Measurements from ENCODE around the gene SPTBN1. TPM values are rescaled to one million over a fixed set of nuclear protein-coding genes. Genes with fewer than 3 reads are reported as not detected.

Gene SPTBN1
- total RNA-seq, 1 experiment from 2014 or later = 34.9 TPM

DNA sequence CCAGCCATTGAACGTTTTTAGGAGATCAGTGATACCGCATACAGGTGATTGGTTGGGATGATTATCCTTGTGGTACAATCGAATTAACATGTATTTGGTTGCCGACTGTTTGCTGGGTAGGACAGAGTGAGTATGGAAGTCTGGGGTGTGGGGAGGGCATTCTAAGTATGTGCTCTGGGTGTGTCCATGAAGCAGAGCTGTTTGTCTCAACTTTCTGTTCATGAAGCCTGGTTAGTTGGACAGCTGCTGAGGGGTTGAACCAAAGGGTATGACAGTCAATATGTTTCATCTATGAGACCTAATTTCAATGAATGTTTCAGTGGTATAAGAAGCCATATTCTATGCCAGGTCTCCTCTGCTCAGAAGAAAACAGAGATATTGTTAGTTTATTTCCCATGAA is 21.9 kb upstream of the SPTBN1 start:
- DNase-seq (ENCODE audit: low spot score) = no peak

DNA sequence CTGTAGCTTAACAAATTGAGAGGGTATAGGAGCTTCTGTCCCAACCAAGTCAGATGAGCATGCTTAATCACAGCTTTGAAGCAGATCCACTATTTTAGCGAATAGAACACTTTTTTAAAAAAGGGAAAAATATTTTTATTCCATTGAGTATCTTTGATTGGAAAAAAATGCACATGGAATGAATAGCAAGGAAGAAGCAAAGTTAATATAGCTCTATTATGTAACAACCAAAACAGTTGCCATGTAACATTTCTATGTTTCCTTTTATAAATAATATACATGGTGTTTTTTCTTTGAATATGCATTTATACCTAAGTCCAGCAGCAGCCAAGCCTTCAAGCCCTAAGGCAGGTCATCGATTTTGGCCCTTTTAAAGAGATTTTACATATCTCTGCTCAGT is 21.4 kb upstream of the SPTBN1 start:
- DNase-seq (ENCODE audit: low spot score) = no peak

DNA sequence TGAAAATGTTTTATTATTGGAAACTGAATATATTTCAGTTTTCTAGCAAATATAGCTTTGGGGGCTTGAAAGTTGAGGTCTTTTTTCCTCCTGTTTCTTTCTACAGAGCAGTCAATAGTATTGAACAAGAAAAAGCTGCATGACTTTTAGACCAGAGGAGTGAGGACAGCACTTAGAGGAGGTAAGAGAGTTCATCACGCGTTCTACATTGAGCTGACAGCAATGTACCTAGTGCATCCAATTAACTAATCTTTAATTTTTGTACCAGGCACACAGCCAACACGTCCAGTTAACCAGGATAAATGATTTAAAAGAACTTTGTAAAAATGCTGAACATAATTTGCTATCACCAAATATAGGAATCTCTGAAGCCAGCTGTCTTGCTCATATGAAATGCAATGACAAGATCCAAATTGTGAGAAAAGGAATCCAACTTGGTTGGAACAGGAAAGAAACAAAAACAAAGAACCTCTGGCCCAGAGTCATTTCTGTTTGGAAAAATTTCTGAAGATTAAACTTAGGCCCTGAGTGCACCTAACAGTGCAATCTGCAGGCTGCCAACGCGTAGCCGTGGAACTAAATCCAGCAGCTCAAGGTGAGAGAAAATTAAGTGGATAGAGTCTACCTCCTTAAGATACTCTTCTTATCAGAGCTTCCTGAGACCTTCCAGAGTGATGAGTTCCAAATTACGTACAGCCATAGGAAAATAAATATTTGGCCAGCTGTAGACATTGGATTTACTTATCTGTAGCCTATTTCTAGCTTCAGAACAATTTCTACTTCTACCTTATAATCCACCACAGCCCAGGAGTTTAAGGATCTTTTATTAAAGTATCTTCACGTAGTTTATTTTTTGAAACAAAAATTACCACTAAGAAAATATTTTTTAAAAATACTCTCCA is 20.6 kb upstream of the SPTBN1 start:
- DNase-seq (ENCODE audit: low spot score) = no peak

DNA sequence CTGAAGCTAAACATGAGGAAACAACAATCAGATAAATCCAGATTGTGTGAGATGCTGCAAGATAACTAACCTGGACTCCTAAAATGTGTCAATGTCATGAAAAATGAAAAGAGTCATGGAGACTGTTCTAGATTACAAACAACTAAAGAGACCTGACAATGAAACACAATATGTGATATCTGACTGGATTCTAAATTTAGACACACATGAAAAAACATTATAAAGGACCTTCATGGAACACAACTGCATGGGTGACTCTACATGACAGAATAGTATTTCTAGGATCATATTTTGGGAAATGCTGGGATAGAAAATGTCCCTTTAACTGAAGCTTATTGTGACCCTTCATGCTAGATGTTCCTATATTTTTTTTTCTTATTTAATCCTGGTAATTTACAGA is 18.5 kb upstream of the SPTBN1 start:
- no peak for DNase-seq (ENCODE audit: low spot score)

DNA sequence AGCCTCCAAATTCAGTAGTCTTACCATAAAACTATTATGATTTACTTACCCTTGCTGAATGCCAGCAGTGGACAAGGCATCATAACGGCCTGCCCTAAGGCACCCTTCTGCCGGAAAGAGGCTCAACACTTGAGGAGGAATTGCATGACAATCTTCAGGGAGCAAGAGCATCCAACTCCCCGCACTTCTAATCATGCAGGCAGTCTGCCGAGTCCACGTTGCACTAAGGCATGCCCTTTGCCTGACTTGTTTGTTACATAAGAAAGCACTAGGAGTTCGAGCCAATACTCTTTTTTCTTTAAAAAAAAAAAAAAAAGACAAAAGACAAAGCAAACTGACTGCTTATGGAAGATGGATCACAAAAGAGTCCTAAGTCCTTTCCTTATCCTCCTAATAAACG is 17.9 kb upstream of the SPTBN1 start:
- DNase-seq (ENCODE audit: low spot score) = no peak

DNA sequence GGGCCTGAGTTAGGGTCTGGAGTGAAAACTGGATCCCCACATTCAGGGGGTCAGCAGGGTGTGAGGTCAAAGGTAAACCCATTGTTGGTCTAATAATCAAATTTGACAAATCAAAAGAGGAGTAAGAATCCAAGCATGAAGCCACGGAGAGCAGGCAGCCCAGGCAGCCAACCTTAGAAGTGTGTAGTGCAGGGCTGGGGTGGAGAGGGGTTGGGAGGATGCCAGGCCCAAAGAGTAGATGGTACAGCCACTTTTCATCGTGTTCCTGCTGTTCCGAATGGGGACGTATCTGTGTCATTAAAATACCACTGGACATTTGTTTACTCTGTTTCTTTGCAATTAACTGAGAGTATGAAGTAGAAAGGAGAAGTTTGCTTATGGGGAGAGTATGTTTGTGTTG is 16.5 kb upstream of the SPTBN1 start:
- no peak for DNase-seq (ENCODE audit: low spot score)

DNA sequence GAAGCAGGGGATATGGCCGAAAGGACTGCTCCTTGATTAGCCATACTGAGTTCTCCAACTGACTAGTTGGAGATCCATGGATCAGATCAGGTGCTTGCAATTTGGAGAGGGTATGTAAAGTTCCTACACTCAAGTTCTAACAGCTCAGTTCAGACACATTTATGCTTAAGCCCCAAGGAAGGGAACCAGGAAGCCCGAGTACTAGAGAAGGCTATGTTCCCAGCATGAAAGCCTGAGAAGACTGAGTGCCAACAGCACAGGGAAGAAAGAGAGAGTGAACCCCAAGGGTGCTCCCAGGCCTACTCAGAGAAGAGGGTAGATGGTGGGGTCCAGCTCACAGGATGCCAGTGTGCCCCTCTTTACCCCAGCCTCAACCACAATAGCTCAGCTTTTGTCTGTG is 16.1 kb upstream of the SPTBN1 start:
- no peak for DNase-seq (ENCODE audit: low spot score)

DNA sequence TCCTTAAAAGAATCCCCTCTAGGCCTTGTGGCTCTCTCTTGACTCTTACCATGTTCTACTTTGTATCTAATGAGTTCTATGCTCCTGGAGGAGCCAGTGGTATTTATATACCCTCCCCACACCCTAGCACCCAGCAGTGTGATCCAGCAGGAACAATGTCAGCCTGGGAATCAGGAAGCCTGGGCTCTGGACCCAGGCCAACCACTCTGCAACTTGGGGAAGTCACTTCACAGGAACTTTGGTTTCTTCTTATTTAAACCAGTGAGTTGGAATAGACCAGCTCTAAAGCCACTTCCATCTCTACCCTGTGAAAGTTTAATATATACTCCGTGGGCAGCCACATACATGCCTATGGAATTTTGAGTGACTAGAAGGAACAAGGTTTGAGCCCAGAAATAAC is 11.6 kb upstream of the SPTBN1 start:
- no peak for DNase-seq (ENCODE audit: low spot score)

DNA sequence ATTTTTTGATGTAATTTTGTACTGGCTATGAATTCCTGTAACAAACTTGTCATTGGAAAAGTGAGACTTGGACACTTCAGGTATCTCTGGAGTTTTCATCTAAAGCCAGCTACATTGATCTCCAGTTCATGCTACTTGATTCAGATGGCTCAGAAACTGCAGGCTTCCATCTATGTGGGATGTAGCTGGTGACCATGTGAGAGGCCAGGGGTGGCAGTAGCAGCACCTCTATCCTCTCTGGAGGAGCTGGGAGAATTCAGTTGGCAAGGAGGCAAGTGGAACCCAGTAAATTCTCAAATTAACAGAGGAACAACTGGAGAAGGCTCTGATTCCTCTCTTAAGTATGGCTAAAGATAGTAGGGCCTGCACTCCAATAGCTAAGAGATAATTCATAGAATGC is 10.0 kb upstream of the SPTBN1 start:
- no peak for DNase-seq (ENCODE audit: low spot score)

DNA sequence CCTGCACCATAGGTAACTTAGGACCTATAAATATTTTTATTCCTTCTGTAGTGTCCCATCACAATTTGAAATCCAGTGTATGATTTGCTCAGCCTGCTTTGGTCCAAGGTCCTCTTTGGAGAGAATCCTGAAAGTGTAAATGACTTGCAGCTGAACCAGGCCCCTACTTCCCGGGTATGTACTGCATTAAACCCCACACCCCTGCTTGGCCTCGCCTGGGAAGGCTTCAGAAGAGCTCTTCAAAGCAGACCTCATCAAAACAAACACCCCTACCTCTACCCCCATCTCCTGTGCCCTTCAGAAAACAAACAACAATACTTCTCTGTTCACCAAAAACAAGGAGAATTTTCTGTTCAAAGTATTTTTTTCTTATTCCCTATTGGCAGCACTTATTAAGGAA is 9.5 kb upstream of the SPTBN1 start:
- DNase-seq (ENCODE audit: low spot score) = no peak

DNA sequence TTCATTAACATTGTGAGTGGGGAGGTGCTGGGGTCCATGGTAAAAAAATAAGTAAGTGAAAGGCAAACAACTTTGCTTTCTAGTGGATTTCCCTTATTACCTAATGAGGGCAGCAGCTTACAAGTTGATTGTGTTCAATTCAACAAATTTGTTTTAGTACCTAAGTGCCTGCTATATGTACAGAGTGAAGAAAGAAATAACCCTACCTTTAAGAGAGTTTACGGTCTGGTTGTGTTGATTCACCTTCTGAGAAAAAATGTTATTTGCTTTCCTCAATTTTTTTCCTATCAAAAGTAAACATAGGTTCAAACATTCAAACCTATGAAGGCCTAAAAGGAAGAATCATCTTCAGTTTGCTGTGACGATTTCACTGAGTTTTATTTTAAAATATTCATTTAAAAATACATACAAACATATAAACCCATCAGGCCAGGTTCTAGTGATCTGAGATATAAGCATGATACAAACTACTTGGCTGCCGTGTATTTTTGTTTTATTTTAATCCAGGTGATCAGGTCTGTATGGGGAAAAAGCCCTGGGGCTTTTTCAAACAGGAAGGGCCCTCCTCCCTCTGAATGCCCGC is 1.5 kb upstream of the SPTBN1 start:
- DNase-seq (ENCODE audit: low spot score) = no peak

DNA sequence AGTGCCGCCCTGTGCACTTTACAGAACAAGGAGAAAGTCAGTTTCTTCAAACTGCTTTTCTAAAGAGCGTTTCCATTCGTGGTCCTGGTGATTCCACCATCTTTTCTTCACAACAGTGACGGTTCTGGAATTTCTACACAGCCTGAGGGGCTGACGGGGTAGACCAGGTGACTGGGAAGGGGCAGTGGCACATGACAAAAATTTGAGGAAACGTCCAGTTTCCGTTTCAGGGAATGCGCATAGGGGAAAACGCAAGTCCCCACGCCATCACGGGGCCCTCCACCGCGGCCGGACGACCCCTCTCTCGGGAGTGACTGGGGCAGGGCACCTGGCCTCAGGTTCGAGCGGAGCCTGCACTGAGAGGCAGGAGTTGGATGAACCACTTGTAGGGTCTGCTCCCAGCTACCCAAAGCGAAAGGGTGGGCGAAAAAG is 980 bp upstream of the SPTBN1 start:
- DNase-seq (ENCODE audit: low spot score) = no peak

DNA sequence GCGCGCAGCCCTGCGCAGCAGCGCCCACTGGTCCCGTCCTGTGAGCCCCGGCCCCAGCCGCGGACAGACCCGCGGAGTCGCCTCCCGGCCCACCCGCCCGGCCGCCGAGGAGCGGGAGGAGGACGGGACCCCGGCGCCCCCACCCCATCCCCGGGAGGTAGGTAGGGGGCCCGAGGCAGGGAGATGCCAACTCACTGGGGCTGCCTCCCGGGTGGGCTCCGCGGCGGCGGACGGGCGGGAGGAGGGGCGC is 160 bp downstream of the SPTBN1 start:
- no peak for DNase-seq (ENCODE audit: low spot score)

DNA sequence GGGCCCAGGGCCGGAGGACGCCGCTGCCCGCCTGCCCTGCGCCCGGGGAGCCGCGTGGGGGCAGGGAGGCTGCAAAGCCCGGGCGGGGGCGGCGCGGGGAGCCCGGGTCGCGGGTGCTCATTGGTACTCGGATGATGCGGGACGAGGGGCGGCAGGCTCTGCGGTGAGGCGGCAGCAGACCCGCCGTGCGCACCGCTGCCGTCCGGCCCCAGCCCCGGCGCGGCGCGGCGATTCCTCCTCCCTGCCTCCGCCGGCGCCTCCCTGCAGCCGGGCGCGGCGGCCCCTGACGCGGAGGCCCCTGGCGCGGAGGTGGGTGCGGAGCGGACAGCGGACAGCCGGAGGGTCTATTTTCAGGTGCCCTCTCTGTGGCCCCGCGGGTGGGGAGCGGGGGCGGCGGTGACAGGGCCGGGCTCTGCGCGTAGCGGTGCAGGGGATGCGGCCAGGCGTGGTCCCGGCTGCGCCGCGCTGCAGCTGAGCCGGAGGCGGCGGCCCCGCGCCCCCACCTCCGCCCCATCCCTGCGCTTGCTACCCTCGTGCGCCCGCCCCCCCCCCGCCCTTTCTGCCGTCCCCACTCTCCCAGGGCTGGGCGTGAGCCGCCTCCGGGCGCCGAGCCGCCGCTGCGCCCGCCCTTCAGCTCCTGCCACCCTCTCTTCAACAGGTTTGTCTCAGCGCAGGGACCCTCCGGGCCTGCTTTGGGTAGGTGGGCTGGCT is 640 bp downstream of the SPTBN1 start:
- DNase-seq (ENCODE audit: low spot score) = no peak

DNA sequence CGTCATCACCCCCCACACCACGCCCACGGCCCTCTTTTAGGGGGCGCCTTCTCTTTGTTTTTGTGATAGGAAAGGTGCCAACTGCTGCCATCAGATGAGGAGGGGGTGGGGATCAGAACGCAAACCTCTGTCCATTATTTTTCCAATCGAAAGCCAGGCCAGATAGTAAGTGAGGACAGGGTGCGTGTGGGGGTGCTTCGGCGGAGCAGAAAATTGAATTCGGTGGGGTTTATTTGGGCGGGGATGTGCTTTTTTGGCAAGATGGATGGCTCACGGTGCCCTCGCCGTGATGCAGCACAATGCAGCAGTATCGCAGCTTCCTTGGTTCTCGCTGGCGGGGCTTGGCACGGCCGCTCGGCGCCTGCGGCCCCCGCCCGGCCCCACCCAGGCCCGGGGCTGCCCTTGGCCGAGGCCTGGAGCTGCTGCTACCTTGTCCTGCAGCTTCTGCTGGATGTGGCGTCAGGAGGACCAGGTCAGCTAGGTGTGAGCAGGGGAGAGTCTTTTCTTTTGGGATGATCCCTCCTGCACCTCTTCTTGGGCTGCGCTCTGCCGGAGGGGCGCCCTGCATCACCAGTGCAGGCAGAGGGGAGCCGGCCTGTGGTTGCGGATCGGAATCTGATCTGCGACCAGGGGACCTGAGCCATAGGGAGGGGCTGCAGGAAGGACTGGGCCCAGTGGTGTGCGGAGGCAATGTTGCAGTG is 1.3 kb downstream of the SPTBN1 start:
- DNase-seq (ENCODE audit: low spot score) = no peak

DNA sequence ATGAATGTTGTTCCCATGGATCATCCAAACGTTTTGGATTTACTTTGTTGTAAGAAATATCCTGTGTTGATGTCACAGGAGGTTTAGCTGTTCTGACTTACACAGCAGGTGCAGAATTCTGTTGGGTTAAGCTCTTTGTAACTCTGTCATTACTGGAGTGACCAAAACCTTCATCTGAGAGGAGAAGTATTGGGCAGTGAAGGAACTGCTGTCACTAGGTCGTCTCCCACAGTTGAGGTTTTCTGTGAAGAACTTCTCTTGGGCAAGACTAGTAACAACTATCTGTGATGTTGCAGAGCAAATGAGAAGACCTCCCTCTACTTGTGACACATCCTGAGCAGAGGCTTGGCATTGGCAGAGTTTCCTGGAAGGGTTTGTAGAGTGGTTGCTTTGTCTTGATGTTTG is 2.9 kb downstream of the SPTBN1 start:
- no peak for DNase-seq (ENCODE audit: low spot score)

DNA sequence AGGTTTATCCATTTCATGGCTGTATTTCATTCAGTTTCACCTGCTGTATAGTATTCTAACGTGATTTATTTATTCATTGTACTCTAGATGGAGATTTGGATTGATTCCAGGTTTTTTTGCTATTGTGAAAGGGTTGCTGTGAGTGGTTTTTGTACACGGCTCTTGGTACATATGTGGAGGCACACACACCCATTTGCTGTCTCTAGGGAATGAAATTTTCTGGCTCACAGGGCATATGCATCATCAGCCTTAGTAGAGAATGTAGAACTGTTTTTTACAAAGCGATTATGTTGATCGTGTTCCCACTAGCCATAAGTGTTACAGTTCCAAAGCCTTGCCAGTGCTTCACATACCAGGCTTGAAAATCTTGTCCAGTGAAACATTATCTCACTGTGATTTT is 5.1 kb downstream of the SPTBN1 start:
- no peak for DNase-seq (ENCODE audit: low spot score)

DNA sequence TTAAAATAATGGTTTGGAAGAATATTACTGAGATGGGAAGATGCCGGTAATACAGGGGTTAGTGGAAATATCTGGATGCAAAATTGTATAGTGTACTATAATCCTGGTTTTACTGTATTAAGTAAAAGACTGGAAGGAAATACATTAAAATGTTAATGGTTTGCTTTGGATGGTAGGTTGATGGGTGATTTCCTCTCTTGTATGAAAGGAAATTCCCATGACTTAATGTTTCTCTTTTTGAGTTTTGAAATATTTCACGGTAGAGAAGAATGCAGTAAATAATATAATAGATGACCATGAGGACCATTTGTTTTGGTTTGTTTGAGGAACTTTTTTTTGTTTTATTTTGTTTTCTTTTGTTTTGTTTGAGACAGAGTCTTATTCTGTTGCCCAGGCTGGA is 8.2 kb downstream of the SPTBN1 start:
- DNase-seq (ENCODE audit: low spot score) = no peak

DNA sequence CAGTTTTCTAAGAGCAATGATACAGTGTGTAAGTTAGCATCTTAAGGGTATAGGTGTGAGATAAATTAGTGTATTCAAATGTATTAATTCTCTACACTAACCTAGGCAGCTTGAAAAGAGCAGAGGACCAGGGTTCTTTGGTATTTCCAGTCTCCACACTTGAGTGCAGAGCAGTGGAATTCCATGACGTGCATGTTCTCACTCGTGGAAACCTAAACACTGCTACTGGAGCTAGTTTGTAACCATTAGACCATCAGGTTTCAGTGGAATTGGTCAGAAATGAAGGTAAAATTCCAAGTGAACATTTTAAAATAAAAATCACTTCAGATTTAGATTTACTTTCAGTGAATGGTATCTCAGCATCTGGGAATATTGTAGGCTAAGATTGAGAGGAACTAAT is 9.0 kb downstream of the SPTBN1 start:
- DNase-seq (ENCODE audit: low spot score) = no peak

DNA sequence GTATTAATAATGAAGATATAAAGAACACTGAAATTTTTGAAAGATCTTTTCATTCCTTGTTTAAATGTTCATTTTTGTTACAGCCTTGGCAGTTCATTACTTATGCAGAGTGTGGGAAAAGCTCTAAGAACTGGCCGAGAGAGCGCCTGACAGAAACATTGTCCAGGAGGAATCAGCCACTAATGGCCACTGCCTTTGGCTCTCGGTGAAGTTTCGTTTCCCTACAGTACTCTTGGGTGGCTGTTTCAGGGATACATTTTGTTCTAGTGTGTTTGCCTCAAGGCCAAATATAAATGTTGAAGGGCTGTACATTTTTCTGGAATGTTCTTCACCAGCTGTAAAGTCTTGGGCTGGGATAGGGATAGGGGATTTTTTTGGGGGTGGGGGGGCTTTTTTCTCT is 10.7 kb downstream of the SPTBN1 start:
- no peak for DNase-seq (ENCODE audit: low spot score)

DNA sequence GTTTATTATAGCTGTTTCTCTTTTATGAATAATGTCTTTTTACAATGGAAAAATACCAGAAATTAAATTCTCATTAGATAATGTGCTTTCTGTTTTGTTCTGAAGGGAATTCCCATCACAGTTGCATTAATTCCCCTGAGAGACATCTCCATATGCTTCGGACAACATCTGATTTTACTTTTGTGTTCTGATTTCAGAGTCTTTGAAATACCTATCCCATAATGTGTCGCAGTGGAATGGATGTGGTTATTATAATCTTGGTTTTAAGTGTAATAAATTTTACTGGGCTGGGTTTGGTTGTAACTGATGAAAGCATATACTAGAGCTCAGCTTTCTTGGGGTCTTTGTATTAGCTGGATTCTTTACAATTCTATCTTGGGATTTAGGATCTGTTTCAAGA is 12.5 kb downstream of the SPTBN1 start:
- no peak for DNase-seq (ENCODE audit: low spot score)

DNA sequence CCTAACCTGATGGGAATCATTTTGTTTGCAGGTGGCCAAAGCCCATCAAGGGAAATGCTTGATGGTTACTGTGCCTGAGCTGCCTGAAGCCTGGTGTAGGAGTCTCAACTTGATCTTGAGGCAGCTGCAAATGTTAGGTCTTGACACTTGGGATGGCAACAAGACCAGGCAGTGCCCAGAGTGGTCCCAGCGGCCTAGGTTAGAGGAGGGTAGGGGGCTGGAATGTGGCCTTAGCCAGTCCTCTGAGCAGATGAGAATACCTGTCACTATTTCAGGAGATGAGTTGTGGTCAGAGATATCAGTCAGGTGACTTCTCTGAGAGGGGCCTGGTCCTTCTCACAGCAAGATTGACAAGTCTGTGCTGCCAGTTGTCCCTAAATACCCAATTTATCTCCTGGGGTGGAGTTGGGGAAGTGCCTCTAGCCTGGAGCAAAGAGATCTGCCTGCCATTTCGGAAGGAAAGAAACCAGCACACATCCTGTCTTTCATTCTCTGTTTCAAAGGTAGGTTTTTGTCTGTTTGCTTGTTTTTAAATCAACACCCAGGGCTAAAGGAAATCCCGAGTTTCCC is 13.4 kb downstream of the SPTBN1 start:
- no peak for DNase-seq (ENCODE audit: low spot score)

All from H4 (cell line).